Measurements from ENCODE around the gene GPATCH8. TPM values are rescaled to one million over a fixed set of nuclear protein-coding genes. Genes with fewer than 3 reads are reported as not detected.

The GPATCH8 gene
- total and polyA plus RNA-seq, 2 of the 8 experiments (the other 6 are each of a cell fraction or from before 2014, with no cell fraction given): 20.5 to 58.1 TPM

DNA sequence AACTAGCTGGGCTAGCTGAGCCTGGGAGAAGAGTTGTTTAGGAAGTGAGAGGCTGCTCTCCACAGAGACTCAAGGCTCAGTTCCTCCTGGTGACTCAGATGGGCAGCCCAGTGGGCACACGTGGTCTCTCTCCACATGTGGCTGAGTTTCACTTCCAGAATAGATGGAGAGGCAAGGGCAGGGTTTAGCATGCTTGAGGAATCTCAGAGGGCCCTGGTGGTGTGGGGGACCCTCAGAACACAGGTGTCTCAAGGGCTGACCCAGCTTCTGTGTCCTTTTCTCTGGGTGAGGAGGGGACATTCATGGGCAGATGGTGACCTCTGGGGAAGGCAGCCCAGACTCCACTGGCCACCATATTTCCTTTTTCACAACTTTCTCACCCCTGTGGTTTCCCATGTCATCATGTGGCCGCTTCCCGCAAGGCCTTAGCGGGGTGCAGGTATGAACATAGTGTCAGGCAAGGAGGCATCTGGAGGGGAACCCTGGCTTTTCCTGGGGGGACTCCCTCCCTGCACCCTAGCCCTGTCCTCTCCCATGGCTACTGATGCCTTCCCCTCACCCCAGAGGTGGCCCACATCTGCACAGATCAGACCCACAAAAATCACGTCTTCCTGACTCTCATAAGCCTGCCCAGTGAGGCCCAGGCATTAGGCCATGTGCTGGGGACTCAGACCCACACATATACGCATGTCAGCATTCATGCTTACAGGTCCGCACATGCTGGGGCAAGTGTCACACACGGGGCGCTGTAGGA is 154.8 kb downstream of the GPATCH8 start:
- Histone ChIP-seq H3K18ac (ENCODE audit: extremely low read depth, low read length) (no peak overlapping the region), H3K14ac (ENCODE audit: insufficient read length) (no peak overlapping the region), H3K79me1 (ENCODE audit: low read depth, low read length) (no peaks in the 10 kb centered on the region), H3K79me2 (ENCODE audit: control insufficient read depth in 1 of 2, insufficient read depth in 2 of 2, low read length in 2 of 2) (peaks cover 0 to 3% of the 10 kb centered on the region in 2 experiments; a peak in 1 of 4 replicates), H3K27me3 (replicated peaks in 1 of 4; ENCODE audit: control insufficient read depth in 3 of 4, extremely low read depth in 1 of 4, insufficient read depth in 3 of 4, low read length in 3 of 4) (no peaks in the 10 kb centered on the region; a peak in 4 of 7 replicates), H2BK20ac (ENCODE audit: low read length) (no peak overlapping the region), H3K9ac (replicated peaks in 1 of 4; ENCODE audit: extremely low read depth in 1 of 4, low read depth in 3 of 4, low read length in 3 of 4) (no peak overlapping the region), H3K4ac (replicated peaks; ENCODE audit: insufficient read length, low read depth, low read length) (peak overlapping the region; percentile 5), H3K27ac (ENCODE audit: low read depth, low read length) (no peak overlapping the region), H2BK15ac (ENCODE audit: low read length) (no peak overlapping the region), H2AK5ac (ENCODE audit: low read depth, low read length) (0 out of 2 replicates have a peak overlapping the region, but pooled peaks have one; percentile 15), H4K8ac (ENCODE audit: extremely low read depth, insufficient read depth, low read length) (0 out of 2 replicates have a peak overlapping the region, but pooled peaks have one; percentile 18), H2BK5ac (ENCODE audit: low read depth, low read length) (no peak overlapping the region; the same call in 1 of the 2 replicates), H3K9me3 (ENCODE audit: insufficient read depth in 2 of 2, low read depth in 1 of 2, low read length in 1 of 2) (no peaks in the 10 kb centered on the region), H3K36me3 (ENCODE audit: control insufficient read depth in 2 of 4, insufficient read depth in 4 of 4, low read length in 3 of 4) (peaks cover 0 to 3% (median under 1%) of the 10 kb centered on the region in 4 experiments; a peak in 3 of 8 replicates), H3K4me3 (ENCODE audit: extremely low read depth in 1 of 4, insufficient read depth in 2 of 4, low read depth in 3 of 4, low read length in 4 of 4) (no peak overlapping the region), H3K4me1 (replicated peaks in 1 of 4; ENCODE audit: control insufficient read depth in 3 of 4, insufficient read depth in 4 of 4, low read length in 3 of 4) (peaks cover 0 to 7% (median 5%) of the 10 kb centered on the region in 4 experiments; a peak in 4 of 7 replicates), H4K20me1 (replicated peaks in 1 of 2; ENCODE audit: control insufficient read depth in 1 of 2, insufficient read depth in 2 of 2, low read length in 2 of 2) (peaks cover 4 to 22% of the 10 kb centered on the region in 2 experiments), H2BK120ac (replicated peaks; ENCODE audit: low read depth, low read length) (no peak overlapping the region), H2AFZ (ENCODE audit: low read length) (no peak overlapping the region), H2BK12ac (ENCODE audit: low read depth, low read length) (no peak overlapping the region), H4K5ac (ENCODE audit: insufficient read length, low read depth, low read length) (no peak overlapping the region), H3K23ac (ENCODE audit: insufficient read length) (no peak overlapping the region), H3K23me2 (ENCODE audit: low read depth, low read length) (peaks cover 4% of the 10 kb centered on the region; the same call in 1 of the 2 replicates), H3K4me2 (ENCODE audit: insufficient read depth in 1 of 2, low read depth in 2 of 2, low read length in 2 of 2) (no peak overlapping the region), H3K56ac (replicated peaks; ENCODE audit: insufficient read length, low read depth, low read length) (no peak overlapping the region), H4K91ac (replicated peaks; ENCODE audit: insufficient read length, low read length) (no peak overlapping the region)
- ChIA-PET CTCF (ENCODE audit: partially characterized antibody) (interaction anchor here (0.6 to 5.6 kb wide), 7 partner anchors 15 to 847 kb away, joined by 3 to 62 read pairs (median 3); no protein-coding TSS in a partner anchor), POLR2A (ENCODE audit: partially characterized antibody) (interaction anchor here (0.8 kb wide), 1 partner anchor 23 kb away, joined by 3 read pairs; no protein-coding TSS in a partner anchor)
- FAIRE-seq (no peak), DNase-seq (ENCODE audit: low read depth in 1 of 2, low spot score in 2 of 2) (no peak)
- WGBS, 2 experiments (ENCODE audit: extremely low coverage in 1 of 2, insufficient coverage in 1 of 2, insufficient read length in 1 of 2, insufficient replicate concordance in 2 of 2, low coverage in 1 of 2, low lambda C conversion rate in 2 of 2, missing lambda C conversion rate in 1 of 2): 95% methylated on average over 9 of the region's 9 CpGs; no CpG with 5 or more reads in 1 of the 2 experiments
- TF ChIP-seq KDM1A (IDR thresholded peaks at IDR 0.05; ENCODE audit: borderline replicate concordance, low read length) (no peak), SAP30 (IDR thresholded peaks at IDR 0.05; ENCODE audit: insufficient read depth, insufficient replicate concordance, low read length) (no peak), TAF1 (IDR thresholded peaks at IDR 0.05; ENCODE audit: low read depth, low read length) (no peak), RFX5 (IDR thresholded peaks at IDR 0.05; ENCODE audit: borderline replicate concordance, low read depth, low read length) (no peak), EP300 (IDR thresholded peaks at IDR 0.05; ENCODE audit: borderline replicate concordance in 1 of 2, low read depth in 2 of 2, low read length in 2 of 2) (no peak), TCF12 (IDR thresholded peaks at IDR 0.05; ENCODE audit: low read depth, low read length) (no peak), SP4 (IDR thresholded peaks at IDR 0.05; ENCODE audit: low read length) (no peak), SIRT6 (IDR thresholded peaks at IDR 0.05; ENCODE audit: low read length) (no peak), HDAC2 (IDR thresholded peaks at IDR 0.05; ENCODE audit: borderline replicate concordance in 1 of 2, low read depth in 2 of 2, low read length in 2 of 2) (no peak)
- TF ChIP-seq, protein P1, sequence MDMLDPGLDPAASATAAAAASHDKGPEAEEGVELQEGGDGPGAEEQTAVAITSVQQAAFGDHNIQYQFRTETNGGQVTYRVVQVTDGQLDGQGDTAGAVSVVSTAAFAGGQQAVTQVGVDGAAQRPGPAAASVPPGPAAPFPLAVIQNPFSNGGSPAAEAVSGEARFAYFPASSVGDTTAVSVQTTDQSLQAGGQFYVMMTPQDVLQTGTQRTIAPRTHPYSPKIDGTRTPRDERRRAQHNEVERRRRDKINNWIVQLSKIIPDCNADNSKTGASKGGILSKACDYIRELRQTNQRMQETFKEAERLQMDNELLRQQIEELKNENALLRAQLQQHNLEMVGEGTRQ (IDR thresholded peaks at IDR 0.05; ENCODE audit: low read length): no peak

Measured in H1 (cell line).